Bronchial epithelial cell (primary cell): ENCODE measurements around the gene IRX5. TPM values are rescaled to one million over a fixed set of nuclear protein-coding genes. Genes with fewer than 3 reads are reported as not detected.

Source experiments
- DNase-seq: peaks from one replicate; pipeline ENCODE4 v3.0.0-alpha.2; 2010; ENCODE audit warnings: low read depth
- FAIRE-seq: peaks from 2 replicates; lab custom pipeline; 2011; peaks lifted over from hg19 to GRCh38; lab: Jason Lieb, UNC
- H3K27me3 ChIP-seq: 2 replicates; pipeline ENCODE4 v1.5.1; 2011; ENCODE audit warnings: low read length; ENCODE audit not compliant: control insufficient read depth, insufficient read depth
- H3K36me3 ChIP-seq: 2 replicates; pipeline ENCODE4 v1.5.1; 2011; ENCODE audit warnings: low read length; ENCODE audit not compliant: control insufficient read depth, insufficient read depth
- H3K4me3 ChIP-seq: 2 replicates; pipeline ENCODE4 v1.5.1; 2011; ENCODE audit warnings: mild to moderate bottlenecking, low read depth, low read length, control low read depth
- total RNA-seq: library from RNA; depleted of rRNA; stranded (reverse); fragments of >200 nt; gene quantifications from 2 replicates; pipeline ENCODE4 v1.2.1, GENCODE V29; 2014
- TF ChIP-seq, protein P1 (sequence below): IDR thresholded peaks from 2 replicates; pipeline ENCODE4 v1.5.1; 2011; ENCODE audit warnings: mild to moderate bottlenecking, moderate library complexity, low read length, control low read depth, inconsistent platforms; ENCODE audit not compliant: insufficient read depth, severe bottlenecking

Gene IRX5
- total RNA-seq, 1 donor from 2014 or later = 6.3 TPM

- FAIRE-seq (no peak), DNase-seq (no peak)
- no peak overlapping the region for H3K4me3 ChIP-seq
- no peaks in the 10 kb centered on the region for H3K27me3 ChIP-seq
- TF ChIP-seq, protein P1, sequence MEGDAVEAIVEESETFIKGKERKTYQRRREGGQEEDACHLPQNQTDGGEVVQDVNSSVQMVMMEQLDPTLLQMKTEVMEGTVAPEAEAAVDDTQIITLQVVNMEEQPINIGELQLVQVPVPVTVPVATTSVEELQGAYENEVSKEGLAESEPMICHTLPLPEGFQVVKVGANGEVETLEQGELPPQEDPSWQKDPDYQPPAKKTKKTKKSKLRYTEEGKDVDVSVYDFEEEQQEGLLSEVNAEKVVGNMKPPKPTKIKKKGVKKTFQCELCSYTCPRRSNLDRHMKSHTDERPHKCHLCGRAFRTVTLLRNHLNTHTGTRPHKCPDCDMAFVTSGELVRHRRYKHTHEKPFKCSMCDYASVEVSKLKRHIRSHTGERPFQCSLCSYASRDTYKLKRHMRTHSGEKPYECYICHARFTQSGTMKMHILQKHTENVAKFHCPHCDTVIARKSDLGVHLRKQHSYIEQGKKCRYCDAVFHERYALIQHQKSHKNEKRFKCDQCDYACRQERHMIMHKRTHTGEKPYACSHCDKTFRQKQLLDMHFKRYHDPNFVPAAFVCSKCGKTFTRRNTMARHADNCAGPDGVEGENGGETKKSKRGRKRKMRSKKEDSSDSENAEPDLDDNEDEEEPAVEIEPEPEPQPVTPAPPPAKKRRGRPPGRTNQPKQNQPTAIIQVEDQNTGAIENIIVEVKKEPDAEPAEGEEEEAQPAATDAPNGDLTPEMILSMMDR = no peak
- H3K36me3 ChIP-seq = no peaks in the 10 kb centered on the region
Observed at GRCh38 chr16:54955757-54956156, 25.1 kb downstream of the IRX5 start.

DNA sequence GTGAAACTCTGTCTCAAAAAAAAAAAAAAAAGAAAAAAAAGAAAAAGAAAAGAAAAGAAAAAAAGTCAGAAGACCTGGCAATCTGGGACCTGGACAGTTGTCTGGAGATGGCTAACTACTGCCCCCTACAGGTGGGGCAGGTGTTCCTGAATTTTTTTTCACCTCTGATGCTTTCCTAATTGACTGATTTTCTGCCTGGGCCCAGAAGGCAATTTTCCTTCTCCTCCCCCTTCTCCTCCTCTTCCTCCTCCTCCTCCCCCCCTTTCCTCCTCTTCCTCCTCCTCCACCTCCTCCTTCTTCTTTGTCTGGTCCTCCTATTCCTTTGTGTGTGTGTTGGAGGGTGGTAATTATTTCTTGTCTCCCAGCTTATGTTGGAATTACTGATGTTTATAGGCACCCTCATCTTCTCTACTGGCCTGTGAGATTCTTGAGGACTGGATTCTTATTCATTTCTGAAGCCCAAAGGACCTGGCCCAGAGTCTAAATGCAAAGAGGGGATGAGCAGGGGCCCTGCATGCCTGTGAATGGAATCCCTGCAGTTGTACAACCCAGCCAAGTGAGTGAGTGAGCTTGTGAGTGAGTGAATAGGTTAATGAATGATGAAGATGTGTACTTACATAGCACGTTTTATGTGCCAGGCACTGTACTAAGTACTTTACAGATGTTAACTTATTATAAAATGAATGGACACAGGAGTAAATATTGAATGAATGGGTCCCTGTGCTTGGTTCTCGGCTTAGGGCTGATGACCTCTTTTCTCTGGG, 26.9 kb downstream of the IRX5 start:
- Histone ChIP-seq H3K27me3 (no peaks in the 10 kb centered on the region), H3K4me3 (no peak overlapping the region), H3K36me3 (no peaks in the 10 kb centered on the region)
- TF ChIP-seq, protein P1 = peak; percentile 75
- FAIRE-seq (no peak), DNase-seq (peak; percentile 35)

GRCh38 chr16:54962045-54962444, 31.4 kb downstream of the IRX5 start:
- H3K4me3 ChIP-seq = no peak overlapping the region
- FAIRE-seq = no peak
- H3K36me3 ChIP-seq = no peaks in the 10 kb centered on the region
- H3K27me3 ChIP-seq = no peaks in the 10 kb centered on the region
- TF ChIP-seq, protein P1 = no peak
- no peak for DNase-seq

- FAIRE-seq = no peak
- no peaks in the 10 kb centered on the region for H3K36me3 ChIP-seq
Observed at GRCh38 chr16:54964239-54964638, 33.6 kb downstream of the IRX5 start.

DNA sequence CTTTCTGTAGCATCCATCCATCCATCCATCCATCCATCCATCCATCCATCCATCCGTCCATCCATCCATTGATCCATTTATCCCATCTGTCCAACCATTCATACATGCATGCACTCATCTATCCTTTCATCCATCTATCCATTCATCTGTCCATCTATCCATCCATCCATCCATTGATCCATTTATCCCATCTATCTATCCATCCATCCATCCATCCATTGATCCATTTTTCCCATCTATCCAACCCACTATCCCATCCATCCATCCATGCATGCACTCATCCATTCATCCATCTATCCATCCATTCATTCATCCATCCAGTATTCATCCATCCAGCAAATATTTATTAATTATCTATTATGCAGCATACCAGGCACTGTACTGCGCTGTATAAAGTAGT, 34.8 kb downstream of the IRX5 start:
- no peak for FAIRE-seq
- no peaks in the 10 kb centered on the region for H3K27me3 ChIP-seq
- TF ChIP-seq, protein P1 = no peak
- H3K36me3 ChIP-seq = no peaks in the 10 kb centered on the region
- no peak for DNase-seq
- H3K4me3 ChIP-seq = no peak overlapping the region

More at GRCh38 chr16:54964239-54964638, 33.6 kb downstream of the IRX5 start:
- Histone ChIP-seq H3K27me3 (no peaks in the 10 kb centered on the region), H3K4me3 (no peak overlapping the region)
- no peak for DNase-seq
- TF ChIP-seq, protein P1 = no peak
